Panc1 (cell line): Measurements from ENCODE around the gene PLCD4. TPM values are rescaled to one million over a fixed set of nuclear protein-coding genes. Genes with fewer than 3 reads are reported as not detected.

Experiments used
- ATAC-seq: fragments of 200-7000 bp; cut with Tn5 transposase; 2 replicates; pipeline ENCODE4 v1.9.1; 2020; ENCODE audit warnings: mild to moderate bottlenecking, moderate library complexity
- BruUV-seq: library from RNA; stranded (reverse); fragments of 400-500 nt; replicated peaks from 2 replicates; lab custom pipeline; 2021; lab: Mats Ljungman, UMichigan
- CTCF ChIA-PET: fragments of 300-600 bp; sonication (Branson Sonifier 250); formaldehyde crosslinking; loops from one replicate; lab custom pipeline; 2022; ENCODE audit warnings: antibody characterized with exemption; lab: Charles Lee
- POLR2A ChIA-PET: fragments of 300-600 bp; sonication (Branson Sonifier 250); formaldehyde crosslinking; loops from one replicate; lab custom pipeline; 2022; ENCODE audit warnings: antibody characterized with exemption; lab: Charles Lee
- DNase-seq: peaks from one replicate; pipeline ENCODE4 v3.0.0-alpha.2; 2010; ENCODE audit warnings: low read depth, low spot score
- H3K27ac ChIP-seq: 2 replicates; pipeline ENCODE4 v1.5.1; 2011; ENCODE audit warnings: mild to moderate bottlenecking, low read length, inconsistent platforms
- H3K27me3 ChIP-seq: fragments of 200-500 bp; sonication (Bioruptor generic); 2 replicates; pipeline ENCODE4 v1.6.0; 2014; ENCODE audit warnings: low read length, inconsistent platforms; ENCODE audit not compliant: control insufficient read depth, insufficient read depth
- H3K36me3 ChIP-seq: fragments of 200-500 bp; sonication (Bioruptor generic); 2 replicates; pipeline ENCODE4 v1.5.1; 2014; ENCODE audit warnings: inconsistent platforms, mild to moderate bottlenecking, low read length, moderate library complexity; ENCODE audit not compliant: control insufficient read depth, insufficient read depth
- H3K4me1 ChIP-seq: 2 replicates; pipeline ENCODE4 v1.5.1; 2011; ENCODE audit warnings: inconsistent platforms, mild to moderate bottlenecking, low read length, moderate library complexity; ENCODE audit not compliant: control insufficient read depth, insufficient read depth
- H3K4me3 ChIP-seq, 2 experiments: 2 replicates each; pipeline ENCODE4 v1.5.1; 2011 to 2012; ENCODE audit warnings: low read depth in 2 of 2, low read length in 2 of 2, mild to moderate bottlenecking in 2 of 2, inconsistent platforms in 1 of 2, moderate library complexity in 1 of 2
- H3K9me3 ChIP-seq: fragments of 200-500 bp; sonication (Bioruptor generic); 2 replicates; pipeline ENCODE4 v1.5.1; 2014; ENCODE audit warnings: low read depth, mild to moderate bottlenecking, inconsistent platforms, low read length, moderate library complexity; ENCODE audit not compliant: control insufficient read depth, insufficient read depth
- CTCF ChIP-seq: fragments of 450-650 bp; IDR thresholded peaks from 2 replicates; pipeline ENCODE4 v1.5.1; 2017; ENCODE audit warnings: mild to moderate bottlenecking
- POLR2AphosphoS5 ChIP-seq: IDR thresholded peaks from 2 replicates; pipeline ENCODE4 v1.6.1; 2012; ENCODE audit warnings: mild to moderate bottlenecking, low read depth, low read length, moderate library complexity
- REST ChIP-seq, 2 experiments: IDR thresholded peaks; 2 replicates each; pipeline ENCODE4 v1.6.1; 2011 to 2012; ENCODE audit warnings: low read depth in 2 of 2, control low read depth in 1 of 2, low read length in 1 of 2, mild to moderate bottlenecking in 1 of 2, moderate library complexity in 1 of 2; ENCODE audit not compliant: insufficient read depth in 1 of 2
- SIN3A ChIP-seq: IDR thresholded peaks from 2 replicates; pipeline ENCODE4 v1.6.1; 2012; ENCODE audit warnings: low read depth, mild to moderate bottlenecking, low read length, moderate library complexity, borderline replicate concordance; ENCODE audit not compliant: insufficient read depth
- TCF7L2 ChIP-seq: IDR thresholded peaks from 2 replicates; pipeline ENCODE4 v1.6.1; 2011; ENCODE audit warnings: mild to moderate bottlenecking, low read depth, low read length, inconsistent platforms
- in situ Hi-C: cut with HindIII; loops from 2 replicates; pipeline ENCODE4 v1.10.0; 2016; ENCODE audit warnings: low sequenced_read_pairs, low pct_unique_long_range_greater_than_20kb
- intact Hi-C: fragments of 100-400 bp; cut with micrococcal nuclease; formaldehyde crosslinking; loops from one replicate; pipeline ENCODE4 v1.10.0; 2022; ENCODE audit not compliant: unreplicated experiment
- total RNA-seq: library from RNA; stranded (reverse); gene quantifications from one replicate; pipeline ENCODE4 v1.2.1, GENCODE V29; 2021; ENCODE audit not compliant: unreplicated experiment

Gene PLCD4
- total RNA-seq, 1 experiment from 2014 or later: 12.9 TPM

GRCh38 chr2:218663901-218664300 is 56.2 kb downstream of the PLCD4 start:
- H3K27me3 ChIP-seq: no peaks in the 10 kb centered on the region
- TF ChIP-seq TCF7L2 (no peak), REST (IDR thresholded peaks at IDR 0.05; ENCODE audit: insufficient read depth in 1 of 2, low read depth in 2 of 2, low read length in 1 of 2) (no peak), CTCF (no peak), POLR2AphosphoS5 (no peak), SIN3A (no peak)
- peaks cover 13% of the 10 kb centered on the region for H3K36me3 ChIP-seq
- in situ Hi-C loops (no loop called here), intact Hi-C loops (no loop called here)
- POLR2A ChIA-PET: no interaction called here
- H3K27ac ChIP-seq: no peak overlapping the region
- BruUV-seq: no TSS peak
- no peaks in the 10 kb centered on the region for H3K9me3 ChIP-seq
- peaks cover 6% of the 10 kb centered on the region; the same call in 1 of the 2 replicates for H3K4me1 ChIP-seq
- ATAC-seq (no peak), DNase-seq (no peak)
- CTCF ChIA-PET: no interaction called here
- no peak overlapping the region for H3K4me3 ChIP-seq

GRCh38 chr2:218664653-218665052 is 57.0 kb downstream of the PLCD4 start:
- Histone ChIP-seq H3K4me3 (no peak overlapping the region), H3K36me3 (peaks cover 13% of the 10 kb centered on the region), H3K27me3 (no peaks in the 10 kb centered on the region), H3K27ac (no peak overlapping the region), H3K9me3 (no peaks in the 10 kb centered on the region), H3K4me1 (peaks cover 6% of the 10 kb centered on the region; the same call in 1 of the 2 replicates)
- no peak for ATAC-seq
- TF ChIP-seq CTCF (no peak), REST (IDR thresholded peaks at IDR 0.05; ENCODE audit: insufficient read depth in 1 of 2, low read depth in 2 of 2, low read length in 1 of 2) (no peak), TCF7L2 (no peak), POLR2AphosphoS5 (no peak), SIN3A (no peak)
- intact Hi-C loops (no loop called here), in situ Hi-C loops (no loop called here)
- CTCF ChIA-PET: no interaction called here
- DNase-seq: no peak
- POLR2A ChIA-PET: no interaction called here
- BruUV-seq: no TSS peak
